Adrenal gland (tissue), 12 donors: ENCODE measurements around the gene PHF21A. TPM values are rescaled to one million over a fixed set of nuclear protein-coding genes. Genes with fewer than 3 reads are reported as not detected.

Source experiments
- DNase-seq, 7 donors: peaks; one replicate each; pipeline ENCODE4 v3.0.0-alpha.2; 2019 to 2020
- H3K27ac ChIP-seq, 5 donors: fragments of 200-600 bp; sonication (generic) in 4 of 5; 1 replicate in 3 of 5; 2 replicates in 2 of 5; pipeline versions ENCODE4 v1.5.1 to v1.8.0; 2016 to 2020; ENCODE audit warnings: mild to moderate bottlenecking in 1 of 5
- H3K27me3 ChIP-seq: fragments of 200-600 bp; 2 replicates; pipeline ENCODE4 v1.8.0; 2021
- H3K36me3 ChIP-seq, 2 donors: fragments of 200-600 bp; replicated peaks in 1 of 2; 1 replicate in 1 of 2; 2 replicates in 1 of 2; pipeline versions ENCODE4 v1.5.1 to v1.8.0; 2018 to 2022
- H3K4me1 ChIP-seq, 2 donors: fragments of 200-600 bp; replicated peaks in 1 of 2; 1 replicate in 1 of 2; 2 replicates in 1 of 2; pipeline versions ENCODE4 v1.5.1 to v1.8.0; 2018 to 2021
- H3K4me3 ChIP-seq, 4 donors: fragments of 200-600 bp; sonication (generic) in 3 of 4; one replicate each; pipeline ENCODE4 v1.5.1; 2016 to 2018
- H3K9me3 ChIP-seq, 3 donors: fragments of 200-600 bp; sonication (generic) in 1 of 3; replicated peaks in 1 of 3; 1 replicate in 2 of 3; 2 replicates in 1 of 3; pipeline versions ENCODE4 v1.5.1 to v1.8.0; 2016 to 2021
- POLR2A ChIP-seq, 2 donors: fragments of 450-650 bp; IDR thresholded peaks; one replicate each; pipeline ENCODE4 v1.6.1; 2017; ENCODE audit warnings: antibody characterized with exemption in 2 of 2, mild to moderate bottlenecking in 2 of 2, moderate library complexity in 1 of 2
- WGBS, 4 donors: extraction: QIAGEN DNeasy Blood & Tissue Kit in 2 of 4; methylation state at CpG; one replicate each; pipeline versions ENCODE4 v1.1.5 to v1.1.7; 2013 to 2017; 5-methylcytosine and 5-hydroxymethylcytosine counted together
- intact Hi-C, 2 donors: fragments of 100-400 bp; cut with DNase I; formaldehyde crosslinking; loops; one replicate each; pipeline versions ENCODE4 v1.14.1 to v1.15.0; 2022 to 2023
- polyA plus RNA-seq, 3 donors: library from polyadenylated mRNA; stranded (reverse); fragments of 200-250 nt in 2 of 3; fragments of 350-450 nt in 1 of 3; fragmentation: Illumina TruSeq in 1 of 3; extraction: RNeasy Lipid Tissue Mini Kit (QIAGEN cat#74804) in 1 of 3; gene quantifications; one replicate each; pipeline ENCODE4 v1.2.3, GENCODE V29; 2013 to 2014
- total RNA-seq, 9 donors: library from RNA; depleted of rRNA in 4 of 9; stranded (reverse); fragments of >200 nt in 4 of 9; fragments of 120-200 nt in 1 of 9; fragmentation: NEBNext Ultra II Directional in 1 of 9; extraction: Animal tissue kit (Norgen Biotek cat#: 25700) in 1 of 9; gene quantifications; one replicate each; pipeline versions ENCODE4 v1.1.0 to v1.2.4, GENCODE V29; 2013 to 2023
- TF ChIP-seq, protein P1 (sequence below), 6 experiments: fragments of 450-650 bp in 4 of 6; fragments of 200-600 bp in 2 of 6; sonication (generic) in 1 of 6; IDR thresholded peaks; 1 replicate in 5 of 6; 2 replicates in 1 of 6; pipeline versions ENCODE4 v1.5.1 to v1.8.0; 2016 to 2021; ENCODE audit warnings: antibody characterized with exemption in 6 of 6, mild to moderate bottlenecking in 2 of 6, moderate library complexity in 1 of 6
- donor health status: healthy with polysubstance abuse.
- donor health status: Bipolar disorder and iron deficiency.
- donor health status: DM: yes; HTN: yes; CAD: no.
- donor health status: DM: no; HTN: no; CAD: no.
- donor health status: DM: no; HTN: no; CAD: no.
- donor health status: DM: yes; HTN: yes; CAD: no.

Gene PHF21A
- total and polyA plus RNA-seq, 12 donors = 28.4 to 85.1 (median 40.0) TPM

DNA sequence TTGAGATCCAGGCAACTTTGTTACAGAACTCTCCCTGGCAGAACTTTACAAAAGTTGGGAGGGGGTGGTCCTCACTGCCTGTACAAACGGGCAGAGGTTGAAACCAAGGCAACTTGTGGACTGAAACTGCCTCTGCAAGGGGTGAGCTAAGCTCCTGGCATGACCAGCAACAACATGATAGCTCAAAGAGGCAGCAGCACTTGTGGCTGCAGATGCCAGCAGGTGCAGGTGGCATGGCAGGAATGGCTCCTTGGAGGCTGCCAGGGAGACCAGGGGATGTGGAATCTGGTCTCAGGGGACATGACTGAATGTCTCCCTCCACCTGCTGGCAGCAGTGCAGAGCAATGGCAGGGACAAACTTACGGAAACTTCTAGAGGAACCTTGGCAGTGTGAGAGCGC lies 38.8 kb upstream of the PHF21A start:
- 47 to 65% (median 53%) methylated on average over 3 of the region's 3 CpGs for WGBS, 4 donors
- H3K9me3 ChIP-seq = no peaks in the 10 kb centered on the region
- H3K27me3 ChIP-seq = no peaks in the 10 kb centered on the region
- H3K27ac ChIP-seq = no peak overlapping the region
- H3K36me3 ChIP-seq = no peaks in the 10 kb centered on the region
- H3K4me3 ChIP-seq = no peak overlapping the region
- no peak for TF ChIP-seq POLR2A (IDR thresholded peaks at IDR 0.05)
- TF ChIP-seq, protein P1, sequence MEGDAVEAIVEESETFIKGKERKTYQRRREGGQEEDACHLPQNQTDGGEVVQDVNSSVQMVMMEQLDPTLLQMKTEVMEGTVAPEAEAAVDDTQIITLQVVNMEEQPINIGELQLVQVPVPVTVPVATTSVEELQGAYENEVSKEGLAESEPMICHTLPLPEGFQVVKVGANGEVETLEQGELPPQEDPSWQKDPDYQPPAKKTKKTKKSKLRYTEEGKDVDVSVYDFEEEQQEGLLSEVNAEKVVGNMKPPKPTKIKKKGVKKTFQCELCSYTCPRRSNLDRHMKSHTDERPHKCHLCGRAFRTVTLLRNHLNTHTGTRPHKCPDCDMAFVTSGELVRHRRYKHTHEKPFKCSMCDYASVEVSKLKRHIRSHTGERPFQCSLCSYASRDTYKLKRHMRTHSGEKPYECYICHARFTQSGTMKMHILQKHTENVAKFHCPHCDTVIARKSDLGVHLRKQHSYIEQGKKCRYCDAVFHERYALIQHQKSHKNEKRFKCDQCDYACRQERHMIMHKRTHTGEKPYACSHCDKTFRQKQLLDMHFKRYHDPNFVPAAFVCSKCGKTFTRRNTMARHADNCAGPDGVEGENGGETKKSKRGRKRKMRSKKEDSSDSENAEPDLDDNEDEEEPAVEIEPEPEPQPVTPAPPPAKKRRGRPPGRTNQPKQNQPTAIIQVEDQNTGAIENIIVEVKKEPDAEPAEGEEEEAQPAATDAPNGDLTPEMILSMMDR (IDR thresholded peaks at IDR 0.05) = no peak
- no peak for DNase-seq
- intact Hi-C loops = no loop called here
- H3K4me1 ChIP-seq = no peaks in the 10 kb centered on the region

DNA sequence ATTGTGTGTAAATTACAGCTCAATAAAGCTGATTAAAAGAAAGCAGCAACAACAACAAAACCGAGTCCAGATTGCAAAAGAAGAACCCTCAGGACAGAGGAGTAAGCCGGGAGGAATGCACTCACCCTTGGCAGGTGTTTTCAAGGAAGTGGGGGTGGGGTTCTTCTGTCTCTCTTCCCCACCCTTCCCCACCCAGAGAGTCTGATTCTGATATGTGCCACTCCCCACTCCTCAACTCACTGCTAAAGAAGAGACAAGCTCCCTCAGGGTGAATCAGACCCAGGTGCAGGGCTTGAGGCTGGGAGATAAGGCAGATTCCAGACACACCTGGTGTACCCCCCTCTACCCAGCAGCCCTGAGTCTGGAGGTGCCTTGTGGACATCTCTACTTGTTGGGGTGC lies 38.4 kb upstream of the PHF21A start:
- Histone ChIP-seq H3K4me1 (no peaks in the 10 kb centered on the region), H3K4me3 (no peak overlapping the region), H3K9me3 (no peaks in the 10 kb centered on the region), H3K27me3 (no peaks in the 10 kb centered on the region), H3K27ac (no peak overlapping the region), H3K36me3 (no peaks in the 10 kb centered on the region)
- TF ChIP-seq POLR2A (IDR thresholded peaks at IDR 0.05) = no peak
- TF ChIP-seq, protein P1 (IDR thresholded peaks at IDR 0.05) = no peak
- intact Hi-C loops = no loop called here
- DNase-seq = no peak
- WGBS, 4 donors = 20 to 42% (median 34%) methylated on average over 2 of the region's 2 CpGs

DNA sequence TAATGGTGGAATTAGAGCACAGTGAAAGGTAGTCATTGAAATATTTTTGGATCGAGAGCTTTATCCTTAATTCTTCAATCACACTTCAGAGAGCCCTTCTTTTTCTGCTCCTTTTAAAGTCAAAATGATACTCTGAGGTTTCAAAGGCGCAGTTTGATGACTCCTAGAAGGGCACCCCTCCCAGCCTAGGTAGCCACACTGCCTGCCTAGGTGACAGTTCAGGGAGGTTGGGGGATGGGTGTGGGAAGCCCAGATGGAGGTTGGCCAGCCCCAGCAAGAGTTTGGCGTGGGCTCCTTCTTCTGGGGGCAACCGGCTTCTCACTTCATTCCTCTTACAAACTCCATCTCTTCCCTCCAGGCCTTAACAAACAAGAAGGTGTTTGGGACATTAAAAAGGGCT lies 28.6 kb upstream of the PHF21A start:
- H3K27me3 ChIP-seq = no peaks in the 10 kb centered on the region
- intact Hi-C loops = no loop called here
- H3K36me3 ChIP-seq = no peaks in the 10 kb centered on the region
- TF ChIP-seq, protein P1 (IDR thresholded peaks at IDR 0.05) = no peak
- no peak for TF ChIP-seq POLR2A (IDR thresholded peaks at IDR 0.05)
- H3K4me1 ChIP-seq = no peaks in the 10 kb centered on the region
- H3K4me3 ChIP-seq = no peak overlapping the region
- 81 to 93% (median 84%) methylated on average over 4 of the region's 4 CpGs for WGBS, 4 donors
- no peak for DNase-seq
- H3K27ac ChIP-seq = no peak overlapping the region
- no peaks in the 10 kb centered on the region for H3K9me3 ChIP-seq

DNA sequence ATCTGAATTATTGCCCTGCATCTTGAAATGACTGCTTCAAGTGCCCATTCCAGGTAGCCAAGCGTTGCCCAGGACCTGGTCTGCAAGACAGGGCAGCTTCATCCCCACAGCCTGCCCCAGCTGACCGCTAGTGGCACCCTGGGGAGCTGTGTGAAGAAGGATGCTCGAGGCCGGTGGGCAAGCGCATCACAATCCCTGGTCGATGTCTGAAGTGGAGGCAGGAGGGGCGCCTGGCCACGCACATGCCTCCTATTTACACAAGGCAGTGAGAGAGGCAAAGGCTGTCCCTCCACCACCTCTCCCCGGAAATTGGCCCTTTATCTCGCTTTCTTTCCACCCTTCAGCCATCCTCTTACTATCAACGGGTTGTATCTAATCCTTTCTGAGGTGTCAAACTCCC lies 28.1 kb upstream of the PHF21A start:
- TF ChIP-seq POLR2A (IDR thresholded peaks at IDR 0.05) = no peak
- TF ChIP-seq, protein P1 (IDR thresholded peaks at IDR 0.05) = no peak
- Histone ChIP-seq H3K9me3 (no peaks in the 10 kb centered on the region), H3K36me3 (no peaks in the 10 kb centered on the region), H3K27me3 (no peaks in the 10 kb centered on the region), H3K27ac (no peak overlapping the region), H3K4me3 (no peak overlapping the region), H3K4me1 (no peaks in the 10 kb centered on the region)
- no peak for DNase-seq
- 39 to 45% (median 44%) methylated on average over 8 to 11 of the region's 11 CpGs for WGBS, 4 donors
- intact Hi-C loops = no loop called here
